PC-3 (cell line): Measurements from ENCODE around the gene STIM1. TPM values are rescaled to one million over a fixed set of nuclear protein-coding genes. Genes with fewer than 3 reads are reported as not detected.

ENCODE experiments used
- ATAC-seq: fragments of 200-7000 bp; cut with Tn5 transposase; 2 replicates; pipeline ENCODE4 v1.9.1; 2020; ENCODE audit warnings: mild to moderate bottlenecking, moderate library complexity
- BruUV-seq: library from RNA; stranded (reverse); fragments of 400-500 nt; replicated peaks from 2 replicates; lab custom pipeline; 2021; lab: Mats Ljungman, UMichigan
- CTCF ChIA-PET: fragments of 300-600 bp; sonication (Branson Sonifier 250); formaldehyde crosslinking; loops from one replicate; lab custom pipeline; 2022; ENCODE audit warnings: antibody characterized with exemption; lab: Charles Lee
- POLR2A ChIA-PET: fragments of 300-600 bp; sonication (Branson Sonifier 250); formaldehyde crosslinking; loops from one replicate; lab custom pipeline; 2022; ENCODE audit warnings: antibody characterized with exemption; ENCODE audit not compliant: unreplicated experiment; lab: Charles Lee
- DNase-seq: peaks from one replicate; pipeline ENCODE4 v3.0.0-alpha.2; 2015
- H2AFZ ChIP-seq: fragments of 300-600 bp; sonication (generic); 2 replicates; pipeline ENCODE4 v1.6.0; 2016; ENCODE audit warnings: antibody characterized with exemption, low read length
- H3F3A ChIP-seq: fragments of 300-600 bp; sonication (generic); one replicate; pipeline ENCODE4 v1.6.0; 2017; ENCODE audit warnings: antibody characterized with exemption, low read length, control low read depth, mild to moderate bottlenecking; ENCODE audit not compliant: unreplicated experiment
- H3K27ac ChIP-seq: fragments of 300-600 bp; sonication (generic); 2 replicates; pipeline ENCODE4 v1.5.1; 2016; ENCODE audit warnings: mild to moderate bottlenecking, low read length
- H3K27me3 ChIP-seq: fragments of 300-600 bp; sonication (generic); 2 replicates; pipeline ENCODE4 v1.6.1; 2016; ENCODE audit warnings: low read length, mixed read lengths
- H3K36me3 ChIP-seq: fragments of 300-600 bp; sonication (generic); 2 replicates; pipeline ENCODE4 v1.6.1; 2016; ENCODE audit warnings: low read depth, mixed run types, low read length, mixed read lengths
- H3K4me1 ChIP-seq: fragments of 300-600 bp; sonication (generic); 2 replicates; pipeline ENCODE4 v1.5.1; 2016; ENCODE audit warnings: low read length; ENCODE audit not compliant: insufficient read depth
- H3K4me2 ChIP-seq: fragments of 300-600 bp; sonication (generic); 2 replicates; pipeline ENCODE4 v1.6.0; 2016; ENCODE audit warnings: low read length
- H3K4me3 ChIP-seq: fragments of 300-600 bp; sonication (generic); 2 replicates; pipeline ENCODE4 v1.5.1; 2016; ENCODE audit warnings: mild to moderate bottlenecking, low read length, mixed read lengths
- H3K79me2 ChIP-seq: fragments of 300-600 bp; sonication (generic); 2 replicates; pipeline ENCODE4 v1.6.1; 2017; ENCODE audit warnings: low read length, mixed read lengths
- H3K9ac ChIP-seq: fragments of 300-600 bp; sonication (generic); 2 replicates; pipeline ENCODE4 v1.6.0; 2016; ENCODE audit warnings: mild to moderate bottlenecking, low read length
- H3K9me2 ChIP-seq: fragments of 300-600 bp; sonication (generic); replicated peaks from 2 replicates; pipeline ENCODE4 v1.6.1; 2016; ENCODE audit warnings: mixed run types, low read length, mixed read lengths
- H3K9me3 ChIP-seq: fragments of 300-600 bp; sonication (generic); 2 replicates; pipeline ENCODE4 v1.6.1; 2016; ENCODE audit warnings: low read length, mixed read lengths
- H4K20me1 ChIP-seq: fragments of 300-600 bp; sonication (generic); 2 replicates; pipeline ENCODE4 v1.6.1; 2016; ENCODE audit warnings: low read length, mixed read lengths
- EZH2 ChIP-seq: fragments of 300-600 bp; sonication (generic); IDR thresholded peaks from one replicate; pipeline ENCODE4 v1.6.1; 2017; ENCODE audit warnings: antibody characterized with exemption, mild to moderate bottlenecking, low read length; ENCODE audit not compliant: unreplicated experiment
- EZH2phosphoT487 ChIP-seq: fragments of 300-600 bp; sonication (generic); IDR thresholded peaks from 2 replicates; pipeline ENCODE4 v1.6.1; 2018; ENCODE audit warnings: mild to moderate bottlenecking, antibody characterized with exemption, low read length, borderline replicate concordance
- intact Hi-C: fragments of 100-400 bp; cut with micrococcal nuclease; formaldehyde crosslinking; loops from 2 replicates; pipeline ENCODE4 v1.9.0; 2023
- total RNA-seq: library from RNA; depleted of rRNA; stranded (reverse); fragments of >200 nt; gene quantifications from 2 replicates; pipeline ENCODE4 v1.2.3, GENCODE V29; 2014
- TF ChIP-seq, protein P1 (sequence below): fragments of 300-600 bp; sonication (generic); conservative IDR thresholded peaks from 2 replicates; pipeline ENCODE4 v1.5.1; 2017; ENCODE audit warnings: antibody characterized with exemption, low read depth, mild to moderate bottlenecking, low read length

The STIM1 gene
- total RNA-seq, 1 experiment from 2014 or later = 22.8 TPM

DNA sequence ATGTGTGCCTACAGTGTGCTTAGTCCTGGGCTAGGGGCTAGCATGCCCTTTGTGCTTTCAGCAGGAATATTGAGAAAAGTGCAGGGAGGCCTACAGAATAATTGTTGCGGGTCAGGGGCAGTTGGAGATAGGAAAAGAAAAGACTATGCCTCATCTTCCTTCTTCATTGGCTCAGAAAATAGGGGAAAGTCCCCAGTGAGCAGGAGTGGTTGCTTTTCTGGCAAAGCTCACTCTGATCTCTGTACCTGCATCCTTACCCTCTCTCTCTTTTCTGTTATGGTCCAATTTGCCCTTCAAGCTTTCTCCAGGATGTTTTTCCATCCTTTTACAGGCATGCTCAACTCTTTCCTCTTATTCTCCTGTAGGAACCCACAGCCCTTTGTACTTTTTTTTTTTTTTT lies 209.6 kb downstream of the STIM1 start:
- no TSS peak for BruUV-seq
- Histone ChIP-seq H3K4me2 (no peak overlapping the region), H3K9me3 (no peaks in the 10 kb centered on the region), H3K27me3 (no peaks in the 10 kb centered on the region), H2AFZ (no peak overlapping the region), H3K4me1 (peaks cover 17% of the 10 kb centered on the region), H3K4me3 (no peak overlapping the region), H3F3A (no peaks in the 10 kb centered on the region), H3K9me2 (no peaks in the 10 kb centered on the region), H3K79me2 (no peaks in the 10 kb centered on the region), H3K36me3 (no peaks in the 10 kb centered on the region), H3K27ac (no peak overlapping the region), H3K9ac (no peak overlapping the region), H4K20me1 (no peaks in the 10 kb centered on the region)
- TF ChIP-seq, protein P1, sequence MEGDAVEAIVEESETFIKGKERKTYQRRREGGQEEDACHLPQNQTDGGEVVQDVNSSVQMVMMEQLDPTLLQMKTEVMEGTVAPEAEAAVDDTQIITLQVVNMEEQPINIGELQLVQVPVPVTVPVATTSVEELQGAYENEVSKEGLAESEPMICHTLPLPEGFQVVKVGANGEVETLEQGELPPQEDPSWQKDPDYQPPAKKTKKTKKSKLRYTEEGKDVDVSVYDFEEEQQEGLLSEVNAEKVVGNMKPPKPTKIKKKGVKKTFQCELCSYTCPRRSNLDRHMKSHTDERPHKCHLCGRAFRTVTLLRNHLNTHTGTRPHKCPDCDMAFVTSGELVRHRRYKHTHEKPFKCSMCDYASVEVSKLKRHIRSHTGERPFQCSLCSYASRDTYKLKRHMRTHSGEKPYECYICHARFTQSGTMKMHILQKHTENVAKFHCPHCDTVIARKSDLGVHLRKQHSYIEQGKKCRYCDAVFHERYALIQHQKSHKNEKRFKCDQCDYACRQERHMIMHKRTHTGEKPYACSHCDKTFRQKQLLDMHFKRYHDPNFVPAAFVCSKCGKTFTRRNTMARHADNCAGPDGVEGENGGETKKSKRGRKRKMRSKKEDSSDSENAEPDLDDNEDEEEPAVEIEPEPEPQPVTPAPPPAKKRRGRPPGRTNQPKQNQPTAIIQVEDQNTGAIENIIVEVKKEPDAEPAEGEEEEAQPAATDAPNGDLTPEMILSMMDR = no peak
- TF ChIP-seq EZH2phosphoT487 (no peak), EZH2 (no peak)
- ATAC-seq (no peak), DNase-seq (no peak)
- POLR2A ChIA-PET = no interaction called here
- intact Hi-C loops = no loop called here
- CTCF ChIA-PET = interaction anchor here (0.6 kb wide), 1 partner anchor 211 kb away, joined by 3 read pairs; no protein-coding TSS in a partner anchor

DNA sequence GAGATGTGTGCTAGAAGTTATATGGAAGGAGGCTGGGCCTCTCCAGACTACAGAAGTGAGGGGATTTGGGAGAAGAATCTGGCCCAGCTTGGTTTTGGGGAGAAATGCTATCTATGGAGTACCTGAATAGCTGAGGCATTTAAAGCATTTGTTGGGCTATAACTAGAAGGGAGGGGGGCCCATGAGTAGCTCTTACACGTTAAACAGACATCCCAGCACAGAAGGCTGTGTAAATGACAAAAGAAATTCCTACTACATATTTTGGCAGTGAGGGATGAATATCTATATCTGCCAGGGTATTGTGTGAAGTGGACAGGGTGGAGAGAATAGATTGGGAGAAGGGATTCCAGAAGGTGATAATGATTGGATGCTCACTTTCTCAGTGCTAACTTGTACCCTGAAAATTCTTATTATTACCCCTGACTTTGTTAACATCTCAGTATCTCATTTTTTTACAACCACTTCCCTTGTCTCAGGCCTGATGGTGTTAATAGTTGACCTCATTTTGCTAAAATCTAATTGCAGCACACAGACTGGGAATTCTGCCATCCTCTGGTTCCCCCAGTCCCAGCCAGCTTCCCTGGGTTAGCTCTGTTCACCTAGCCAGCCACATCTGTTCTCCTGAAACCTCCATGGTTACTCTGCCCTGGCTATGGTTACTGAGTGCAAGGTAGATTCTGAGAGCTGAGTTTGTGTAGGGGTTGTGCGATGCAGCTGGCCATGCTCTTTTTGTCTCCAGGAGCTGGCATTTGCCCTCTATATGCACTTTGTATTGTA lies 210.3 kb downstream of the STIM1 start:
- TF ChIP-seq, protein P1 = no peak
- TF ChIP-seq EZH2 (no peak), EZH2phosphoT487 (no peak)
- intact Hi-C loops = no loop called here
- POLR2A ChIA-PET = interaction anchor here (0.6 kb wide), 1 partner anchor 120 kb away, joined by 4 read pairs; no protein-coding TSS in a partner anchor
- H3K79me2 ChIP-seq = no peaks in the 10 kb centered on the region
- no peaks in the 10 kb centered on the region for H3F3A ChIP-seq
- no peak overlapping the region for H2AFZ ChIP-seq
- H3K36me3 ChIP-seq = no peaks in the 10 kb centered on the region
- H3K4me1 ChIP-seq = peaks cover 17% of the 10 kb centered on the region
- H3K27ac ChIP-seq = no peak overlapping the region
- CTCF ChIA-PET = no interaction called here
- no peaks in the 10 kb centered on the region for H4K20me1 ChIP-seq
- H3K27me3 ChIP-seq = no peaks in the 10 kb centered on the region
- DNase-seq = no peak
- no peaks in the 10 kb centered on the region for H3K9me2 ChIP-seq
- ATAC-seq = no peak
- H3K9me3 ChIP-seq = no peaks in the 10 kb centered on the region
- no TSS peak for BruUV-seq
- no peak overlapping the region for H3K4me3 ChIP-seq
- H3K9ac ChIP-seq = no peak overlapping the region
- no peak overlapping the region for H3K4me2 ChIP-seq

DNA sequence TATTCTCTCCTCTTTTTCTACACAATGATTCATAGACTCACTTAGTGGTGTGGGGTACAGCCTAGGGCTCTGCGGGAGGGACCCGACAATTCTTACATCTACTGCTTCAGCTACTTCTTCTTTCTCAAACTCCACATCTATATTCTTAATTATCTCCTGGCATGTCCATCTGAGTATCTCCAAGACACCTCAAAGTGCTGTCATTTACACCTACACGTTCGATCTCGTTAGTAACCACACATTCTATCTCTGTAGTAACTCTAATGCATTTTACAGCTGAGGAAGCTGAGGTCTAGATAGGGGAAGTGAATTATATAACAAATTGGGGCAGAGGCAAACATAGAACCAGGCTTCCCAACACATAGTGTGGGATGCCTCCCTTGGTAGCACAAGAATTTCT lies 211.4 kb downstream of the STIM1 start:
- H3K4me3 ChIP-seq = no peak overlapping the region
- no peaks in the 10 kb centered on the region for H3K27me3 ChIP-seq
- no peaks in the 10 kb centered on the region for H3K36me3 ChIP-seq
- TF ChIP-seq EZH2phosphoT487 (no peak), EZH2 (no peak)
- TF ChIP-seq, protein P1 = no peak
- no peaks in the 10 kb centered on the region for H4K20me1 ChIP-seq
- no peak overlapping the region for H2AFZ ChIP-seq
- ChIA-PET POLR2A (no interaction called here), CTCF (no interaction called here)
- H3F3A ChIP-seq = no peaks in the 10 kb centered on the region
- ATAC-seq (no peak), DNase-seq (no peak)
- H3K9me2 ChIP-seq = no peaks in the 10 kb centered on the region
- H3K79me2 ChIP-seq = no peaks in the 10 kb centered on the region
- no TSS peak for BruUV-seq
- intact Hi-C loops = no loop called here
- no peaks in the 10 kb centered on the region for H3K9me3 ChIP-seq
- no peak overlapping the region for H3K4me2 ChIP-seq
- H3K4me1 ChIP-seq = peaks cover 17% of the 10 kb centered on the region
- no peak overlapping the region for H3K27ac ChIP-seq
- H3K9ac ChIP-seq = no peak overlapping the region
